HepG2 (cell line): ENCODE data around the gene LPAR1. TPM values are rescaled to one million over a fixed set of nuclear protein-coding genes. Genes with fewer than 3 reads are reported as not detected.

Source experiments
- ATAC-seq: fragments of 200-7000 bp; cut with Tn5 transposase; 3 replicates; pipeline ENCODE4 v1.9.1; 2020; ENCODE audit warnings: mild to moderate bottlenecking, moderate library complexity
- BruUV-seq: library from RNA; stranded (reverse); fragments of 400-500 nt; replicated peaks from 2 replicates; lab custom pipeline; 2021; lab: Mats Ljungman, UMichigan
- CTCF ChIA-PET: fragments of 300-600 bp; formaldehyde crosslinking; extraction: SDS; loops from one replicate; lab custom pipeline; 2021; ENCODE audit warnings: low total read pairs, inconsistent platforms, low intra/inter-chr PET ratio; lab: Yijun Ruan, JAX
- POLR2A ChIA-PET: fragments of 350-600 bp; sonication (Branson Sonifier 250); formaldehyde crosslinking; loops from one replicate; lab custom pipeline; 2020; ENCODE audit warnings: antibody characterized with exemption, inconsistent platforms; lab: Yijun Ruan, JAX
- DNase-seq: peaks from one replicate; pipeline ENCODE4 v3.0.0-alpha.2; 2015; ENCODE audit warnings: low spot score
- FAIRE-seq: peaks from 3 replicates; lab custom pipeline; 2011; peaks lifted over from hg19 to GRCh38; lab: Jason Lieb, UNC
- H2AFZ ChIP-seq: one replicate; pipeline ENCODE4 v1.6.1; 2011; ENCODE audit warnings: low read length, inconsistent platforms
- H3K27ac ChIP-seq: fragments of 300-600 bp; 3 replicates; pipeline ENCODE4 v1.8.0; 2011; ENCODE audit warnings: mixed run types, mild to moderate bottlenecking, mixed read lengths, low read length, inconsistent platforms; ENCODE audit not compliant: insufficient read depth; ENCODE audit errors: extremely low read length
- H3K27me3 ChIP-seq, 2 experiments: fragments of 200-600 bp in 1 of 2; 2 replicates in 1 of 2; 3 replicates in 1 of 2; pipeline versions ENCODE4 v1.6.0 to v1.8.0; 2011; ENCODE audit warnings: low read length in 2 of 2, mild to moderate bottlenecking in 2 of 2, moderate library complexity in 2 of 2, inconsistent platforms in 1 of 2; ENCODE audit not compliant: insufficient read depth in 2 of 2, control insufficient read depth in 1 of 2
- H3K36me3 ChIP-seq, 2 experiments: fragments of 200-600 bp in 1 of 2; replicated peaks in 1 of 2; 2 replicates in 1 of 2; 3 replicates in 1 of 2; pipeline versions ENCODE4 v1.5.1 to v1.8.0; 2011; ENCODE audit warnings: low read length in 2 of 2, inconsistent platforms in 1 of 2; ENCODE audit not compliant: insufficient read depth in 2 of 2, control insufficient read depth in 1 of 2
- H3K4me1 ChIP-seq: 2 replicates; pipeline ENCODE4 v1.5.1; 2012; ENCODE audit warnings: low read length, inconsistent platforms; ENCODE audit not compliant: insufficient read depth
- H3K4me2 ChIP-seq: 2 replicates; pipeline ENCODE4 v1.6.0; 2011; ENCODE audit warnings: low read depth, low read length, inconsistent platforms
- H3K4me3 ChIP-seq, 3 experiments: fragments of 200-600 bp in 1 of 3; sonication (generic), shearing (Covaris generic) in 1 of 3; replicated peaks in 1 of 3; 2 replicates each; pipeline ENCODE4 v1.5.1; 2011 to 2016; ENCODE audit warnings: low read length in 3 of 3, inconsistent platforms in 2 of 3, low read depth in 2 of 3, mild to moderate bottlenecking in 2 of 3, control low read depth in 1 of 3, mixed read lengths in 1 of 3; ENCODE audit not compliant: insufficient read depth in 1 of 3
- H3K79me2 ChIP-seq: one replicate; pipeline ENCODE4 v1.6.1; 2011; ENCODE audit warnings: low read length, inconsistent platforms; ENCODE audit not compliant: insufficient read depth
- H3K9ac ChIP-seq: 2 replicates; pipeline ENCODE4 v1.6.0; 2011; ENCODE audit warnings: mild to moderate bottlenecking, low read depth, low read length, inconsistent platforms; ENCODE audit not compliant: insufficient read depth
- H3K9me3 ChIP-seq: 2 replicates; pipeline ENCODE4 v1.5.1; 2012; ENCODE audit warnings: mild to moderate bottlenecking, low read length
- H4K20me1 ChIP-seq: 2 replicates; pipeline ENCODE4 v1.6.0; 2011; ENCODE audit warnings: inconsistent platforms, mild to moderate bottlenecking, low read length, moderate library complexity; ENCODE audit not compliant: insufficient read depth
- AFF4 ChIP-seq: sonication (generic); formaldehyde crosslinking; IDR thresholded peaks from 2 replicates; pipeline ENCODE4 v1.4.0; 2020; ENCODE audit warnings: missing genetic modification reagents
- GPN1 ChIP-seq: sonication (generic); formaldehyde crosslinking; IDR thresholded peaks from 2 replicates; pipeline ENCODE4 v1.5.1; 2020; ENCODE audit warnings: missing genetic modification reagents, borderline replicate concordance
- POLR2G ChIP-seq: fragments of 200-400 bp; formaldehyde crosslinking; IDR thresholded peaks from 2 replicates; pipeline ENCODE4 v1.6.1; 2018; ENCODE audit warnings: mild to moderate bottlenecking, low read depth, low read length, moderate library complexity
- SKI ChIP-seq: fragments of 450-650 bp; IDR thresholded peaks from one replicate; pipeline ENCODE4 v1.6.1; 2018; ENCODE audit warnings: mild to moderate bottlenecking; ENCODE audit not compliant: partially characterized antibody
- WGBS: methylation state at CpG from one replicate; pipeline ENCODE4 v1.1.6; 2017; ENCODE audit warnings: low lambda C conversion rate; 5-methylcytosine and 5-hydroxymethylcytosine counted together
- in situ Hi-C: cut with HindIII; loops from 2 replicates; pipeline ENCODE4 v1.10.0; 2017; ENCODE audit warnings: low pct_unique_long_range_greater_than_20kb; ENCODE audit not compliant: extremely low pct_ligation_motif_present
- intact Hi-C: fragments of 100-400 bp; cut with micrococcal nuclease; formaldehyde crosslinking; loops from one replicate; pipeline ENCODE4 v1.10.0; 2022; ENCODE audit not compliant: unreplicated experiment
- polyA plus RNA-seq, 8 experiments: library from polyadenylated mRNA; depleted of rRNA in 3 of 8; stranded (reverse) in 7 of 8; unstranded in 1 of 8; fragments of >200 nt; fragmentation: Illumina TruSeq in 4 of 8; extraction: Trizol in 4 of 8; gene quantifications; 2 replicates each; pipeline versions ENCODE4 v1.2.1 to v1.2.3, GENCODE V29; 2011 to 2016; ENCODE audit warnings: low read depth in 4 of 8, missing spikeins in 1 of 8, mixed read lengths in 1 of 8; ENCODE audit not compliant: insufficient read depth in 1 of 8
- total RNA-seq, 5 experiments: library from RNA; depleted of rRNA; stranded (reverse); fragments of >200 nt; fragmentation: Illumina TruSeq; extraction: Trizol; gene quantifications; 2 replicates each; pipeline ENCODE4 v1.2.3, GENCODE V29; 2016; ENCODE audit warnings: low read depth in 1 of 5

Gene LPAR1
- total and polyA plus RNA-seq, 2 of the 13 experiments (the other 11 are each of a cell fraction or from before 2014, with no cell fraction given), result not detected

- TF ChIP-seq AFF4 (CRISPR knock-in tag) (no peak), SKI (no peak)
Measured at GRCh38 chr9:111003182-111003581, 35.1 kb downstream of the LPAR1 start (continued).

- no TSS peak for BruUV-seq
- TF ChIP-seq POLR2G, result no peak
- TF ChIP-seq GPN1 (CRISPR knock-in tag), result no peak
- H3K79me2 ChIP-seq, result no peaks in the 10 kb centered on the region
- no peaks in the 10 kb centered on the region for H3K27me3 ChIP-seq
- no peak overlapping the region for H3K27ac ChIP-seq
- no peak overlapping the region for H3K9ac ChIP-seq
- FAIRE-seq (no peak), DNase-seq (no peak), ATAC-seq (no peak)
- 0% methylated on average over 1 of the region's 1 CpG for WGBS
- H3K4me1 ChIP-seq, result no peaks in the 10 kb centered on the region
- in situ Hi-C loops, result no loop called here
- H3K9me3 ChIP-seq, result no peaks in the 10 kb centered on the region
- ChIA-PET POLR2A (no interaction called here), CTCF (no interaction called here)
- intact Hi-C loops, result no loop called here
- H3K4me2 ChIP-seq, result no peak overlapping the region
- no peaks in the 10 kb centered on the region for H3K36me3 ChIP-seq
- H4K20me1 ChIP-seq, result no peaks in the 10 kb centered on the region
- no peak overlapping the region for H2AFZ ChIP-seq
- no peak overlapping the region for H3K4me3 ChIP-seq
Measured at GRCh38 chr9:111001526-111001925, 36.7 kb downstream of the LPAR1 start.
